HG03159 (cell line): ENCODE measurements around the gene CTCF.

Source experiments
- ATAC-seq: cut with Tn5 transposase; IDR thresholded peaks from one replicate; pipeline ENCODE4 v1.9.1; 2021; ENCODE audit warnings: mild to moderate bottlenecking, moderate library complexity; ENCODE audit not compliant: unreplicated experiment

The CTCF gene

DNA sequence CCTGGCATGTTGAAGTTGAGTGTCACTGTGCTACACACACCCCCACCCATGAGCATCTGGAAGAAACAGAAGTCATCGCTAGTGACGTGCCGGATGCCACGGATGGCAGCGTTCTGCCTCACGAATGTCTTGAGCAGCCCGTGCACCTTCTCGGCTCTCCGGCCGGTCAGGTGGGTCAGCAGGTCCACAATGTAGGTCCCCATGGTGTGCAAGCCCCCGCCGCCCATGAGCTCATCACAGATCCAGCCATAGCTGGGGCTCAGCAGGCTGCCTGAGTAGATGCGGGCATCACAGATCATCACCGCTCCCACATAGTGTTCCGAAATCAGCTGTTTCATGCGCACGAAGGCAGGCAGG, 113.2 kb downstream of the CTCF start:
- ATAC-seq = no peak

DNA sequence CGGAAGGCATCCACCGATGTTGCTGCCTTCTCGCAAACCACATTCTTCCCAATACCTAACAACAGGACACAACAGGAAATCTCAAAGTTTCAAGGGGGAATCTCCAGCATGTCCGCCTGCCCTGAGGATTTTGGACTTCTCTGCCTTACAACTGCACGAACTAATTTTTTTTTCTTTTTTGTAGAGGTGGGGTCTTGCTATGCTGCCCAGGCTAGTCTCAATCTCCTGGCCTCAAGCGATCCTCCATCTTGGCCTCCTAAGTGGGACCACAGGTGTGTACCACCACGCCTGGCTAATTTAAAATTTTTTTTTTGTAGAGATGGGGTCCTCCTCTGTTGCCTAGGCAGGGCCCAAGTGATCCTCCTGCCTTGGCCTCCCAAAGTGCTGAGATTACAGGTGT, 113.7 kb downstream of the CTCF start:
- ATAC-seq = no peak

DNA sequence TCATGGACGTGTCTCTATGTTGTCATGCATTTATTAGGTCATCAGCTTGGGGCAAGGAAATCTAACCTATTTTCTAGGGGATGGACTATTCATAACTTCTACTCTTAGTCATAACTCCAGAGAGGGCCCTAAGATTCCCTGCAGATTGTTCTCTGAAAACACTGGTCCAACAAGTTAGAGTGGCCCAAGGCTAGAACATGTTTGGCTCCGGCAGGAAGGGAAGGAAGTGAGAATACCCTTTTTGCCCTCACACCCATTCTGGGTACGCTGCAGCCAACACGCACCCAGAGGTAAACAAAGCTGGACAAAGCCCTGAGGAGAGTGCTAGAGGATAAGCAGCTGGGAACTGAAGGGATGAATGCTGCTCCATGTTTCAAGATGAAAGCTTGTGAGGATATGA, 114.2 kb downstream of the CTCF start:
- ATAC-seq = no peak

DNA sequence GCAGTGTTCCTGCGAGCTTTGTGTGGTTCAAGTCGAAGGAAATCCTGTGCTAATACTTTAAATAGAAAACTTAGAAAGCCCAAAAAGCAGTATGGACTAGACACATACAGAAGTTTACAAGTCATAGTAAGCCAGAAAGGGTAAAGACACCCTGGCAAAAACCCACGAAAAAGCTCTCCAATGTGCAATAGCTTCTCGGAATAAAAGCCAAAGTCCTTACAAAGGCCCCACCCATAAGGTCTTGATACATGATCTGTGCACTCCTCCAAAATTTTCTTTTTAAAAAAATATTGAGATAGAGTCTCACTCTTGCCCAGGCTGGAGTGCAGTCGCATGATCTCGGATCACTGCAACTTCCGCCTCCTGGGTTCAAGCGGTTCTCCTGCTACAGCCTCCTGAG, 114.6 kb downstream of the CTCF start:
- no peak for ATAC-seq

DNA sequence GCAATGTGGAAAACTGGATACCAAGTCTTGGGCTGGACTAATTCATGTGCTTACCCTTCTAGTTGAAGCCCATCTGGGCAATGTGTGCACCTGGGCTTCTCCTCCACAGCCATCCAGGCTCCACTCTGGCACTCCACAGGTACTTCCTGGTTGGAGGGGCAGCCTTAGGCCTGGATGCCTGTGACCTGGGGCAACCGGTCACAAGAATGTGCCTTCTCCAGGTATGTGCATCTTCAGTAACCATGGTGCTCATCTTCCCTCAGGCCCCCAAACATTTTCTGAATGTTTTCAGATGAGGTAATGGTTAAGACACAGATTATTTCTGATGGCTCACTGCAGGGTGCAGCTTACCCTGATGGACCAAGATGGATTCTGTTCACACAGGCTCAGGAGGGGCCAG, 115.4 kb downstream of the CTCF start:
- ATAC-seq = no peak

DNA sequence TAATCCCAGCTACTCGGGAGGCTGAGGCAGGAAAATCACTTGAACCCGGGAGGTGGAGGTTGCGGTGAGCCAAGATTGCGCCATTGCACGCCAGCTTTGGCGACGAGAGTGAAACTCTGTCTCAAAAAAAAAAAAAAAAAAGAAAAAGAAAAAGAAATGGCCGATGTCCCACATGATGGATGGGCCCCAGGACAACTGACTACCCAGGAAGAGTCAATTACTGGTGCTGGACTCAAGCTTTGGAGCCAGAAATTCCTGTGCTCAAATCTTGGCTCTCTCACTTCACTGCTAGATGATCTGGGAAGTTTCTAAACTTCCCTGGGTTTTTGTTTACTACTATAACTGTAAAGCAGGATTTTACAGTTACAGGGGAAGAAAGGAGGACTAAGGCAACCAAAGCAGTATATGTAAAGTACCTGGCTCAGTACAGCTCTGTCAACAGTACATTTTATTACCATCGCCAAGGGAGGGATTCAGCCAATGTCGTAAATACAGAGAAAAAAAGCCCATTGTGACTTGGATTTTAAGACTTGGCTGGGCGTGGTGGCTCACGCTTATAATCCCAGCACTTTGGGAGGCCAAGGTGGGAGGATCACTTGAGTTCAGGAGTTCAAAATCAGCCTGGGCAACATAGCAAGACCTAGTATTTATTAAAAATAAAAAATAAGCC, 116.2 kb downstream of the CTCF start:
- no peak for ATAC-seq

DNA sequence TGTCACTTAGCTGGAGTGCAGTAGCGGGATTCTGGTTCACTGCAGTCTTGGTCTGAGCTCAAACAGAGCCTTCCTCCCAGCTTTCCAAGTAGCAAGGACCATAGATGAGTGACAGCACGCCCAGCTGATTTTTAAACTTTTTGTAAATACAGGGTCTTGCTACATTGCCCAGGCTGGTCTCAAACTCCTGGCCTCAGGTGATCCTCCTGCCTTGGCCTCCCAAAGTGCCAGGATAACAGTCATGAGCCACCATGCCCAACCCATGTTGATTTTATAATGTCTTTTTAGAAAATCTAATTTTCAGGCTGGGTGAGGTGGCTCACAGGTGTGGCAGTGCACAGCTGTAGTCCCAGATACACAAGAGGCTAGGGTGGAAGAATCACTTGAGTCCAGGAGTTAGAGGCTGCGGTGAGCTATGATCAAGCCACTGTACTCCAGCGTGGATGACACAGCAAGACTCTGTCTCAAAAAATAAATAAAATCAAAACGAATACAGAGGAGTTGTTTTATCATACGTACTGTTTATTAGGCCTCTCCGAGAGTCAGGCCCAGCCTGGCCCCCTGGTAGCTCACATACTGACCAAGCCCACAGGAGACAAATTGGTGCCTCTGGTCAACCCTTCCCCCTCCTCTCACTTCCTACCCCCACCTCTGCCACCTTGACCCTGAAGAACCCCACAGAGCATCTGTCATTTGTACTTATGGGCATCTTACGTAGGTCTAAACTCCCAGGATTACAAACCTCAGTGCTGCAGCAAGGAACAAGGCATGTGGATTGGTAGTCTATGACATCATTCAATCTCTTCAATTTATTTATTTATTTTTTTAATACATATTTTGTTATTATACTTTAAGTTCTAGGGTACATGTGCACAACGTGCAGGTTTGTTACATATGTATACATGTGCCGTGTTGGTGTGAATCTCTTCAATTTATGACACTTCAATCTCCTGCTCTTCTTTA, 117.9 kb downstream of the CTCF start:
- no peak for ATAC-seq

DNA sequence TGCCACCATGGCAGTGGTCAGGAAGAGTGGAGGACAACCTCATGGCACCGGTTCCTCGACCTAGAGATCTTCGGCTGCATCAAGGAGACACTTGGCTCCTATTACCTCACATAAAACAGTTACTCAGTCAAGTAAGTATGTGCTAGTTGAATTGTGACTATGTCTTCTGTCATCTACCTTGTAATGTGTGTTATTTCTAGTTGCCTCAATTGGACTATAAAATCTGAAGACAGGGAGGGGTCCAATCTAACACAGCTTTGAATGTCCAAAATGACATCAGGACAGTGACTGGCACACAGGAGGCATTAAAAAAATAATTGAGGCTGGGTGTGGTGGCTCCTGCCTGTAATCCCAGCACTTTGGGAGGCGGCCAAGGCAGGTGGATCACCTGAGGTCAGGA, 121.4 kb downstream of the CTCF start:
- no peak for ATAC-seq

DNA sequence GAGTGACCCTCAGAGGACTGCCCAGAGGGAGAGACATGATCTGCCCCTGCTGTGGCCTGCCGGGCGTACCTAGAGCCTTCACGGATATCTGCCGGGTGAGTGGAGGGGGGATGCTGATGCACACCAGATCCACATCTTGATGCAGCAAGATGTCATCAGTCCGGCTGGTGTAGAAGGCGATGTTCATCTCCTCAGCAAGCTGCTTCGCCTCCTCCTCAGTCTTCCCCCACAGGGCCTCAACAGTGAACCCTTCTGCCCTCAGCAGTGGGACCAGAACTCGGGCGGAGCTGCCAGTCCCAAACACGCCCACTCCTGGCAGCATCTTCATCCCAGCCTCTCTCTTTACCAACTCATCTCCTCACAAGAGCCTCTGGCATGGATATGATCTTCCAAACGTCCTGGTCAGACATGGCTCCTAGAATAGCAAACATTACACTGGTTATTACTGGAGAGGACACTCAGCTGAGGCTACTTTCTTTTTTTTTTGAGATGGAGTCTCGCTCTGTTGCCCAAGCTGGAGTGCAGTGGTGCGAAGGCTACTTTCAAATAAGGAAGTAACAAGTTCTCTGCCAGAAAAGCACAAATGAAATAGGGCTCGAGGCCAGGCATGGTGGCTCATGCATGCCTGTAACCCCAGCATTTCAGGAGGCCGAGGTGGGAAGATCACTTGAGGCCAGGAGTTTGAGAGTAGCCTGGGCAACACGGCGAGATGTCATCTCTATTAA, 123.2 kb downstream of the CTCF start:
- no peak for ATAC-seq
